GM21528 (cell line): ENCODE data around the gene CYP51A1.
"Not testable (repeated sequence)": the region's sequence is repeated elsewhere in the genome, so short reads cannot be mapped to it uniquely, and the experiment has no call there.

Experiments used
- ATAC-seq: cut with Tn5 transposase; IDR thresholded peaks from one replicate; pipeline ENCODE4 v1.9.1; 2021; ENCODE audit warnings: mild to moderate bottlenecking, moderate library complexity; ENCODE audit not compliant: unreplicated experiment, low FRiP score

CYP51A1 gene

GRCh38 chr7:92134271-92135051 is at the start of gene CYP51A1:
Gene CYP51A1, minus strand, starts transcription at chr7:92134477. Its CDS starts 113 bp downstream, at chr7:92134364.
- ATAC-seq = peak; percentile 89

GRCh38 chr7:92178928-92179924 is 44.9 kb upstream of the CYP51A1 start, which contains the start of gene LRRD1:
Gene LRRD1, minus strand, starts transcription at chr7:92179142. Its CDS starts 13,940 bp downstream, at chr7:92165202.
- ATAC-seq = peak; percentile 100

GRCh38 chr7:92177362-92177761 is 43.1 kb upstream of the CYP51A1 start:
- ATAC-seq = no peak

GRCh38 chr7:92169529-92169928 is 35.3 kb upstream of the CYP51A1 start:
- not testable (repeated sequence) for ATAC-seq

GRCh38 chr7:92161271-92161670 is 27.0 kb upstream of the CYP51A1 start:
- no peak for ATAC-seq

GRCh38 chr7:92158660-92159575 is 24.6 kb upstream of the CYP51A1 start:
- no peak for ATAC-seq

GRCh38 chr7:92156990-92157389 is 22.7 kb upstream of the CYP51A1 start:
- no peak for ATAC-seq

GRCh38 chr7:92155108-92155739 is 20.9 kb upstream of the CYP51A1 start:
- ATAC-seq = no peak

- no peak for ATAC-seq
Observed at GRCh38 chr7:92150450-92151017, 16.3 kb upstream of the CYP51A1 start.

- no peak for ATAC-seq
Observed at GRCh38 chr7:92149736-92150239, 15.5 kb upstream of the CYP51A1 start.

GRCh38 chr7:92143192-92143880 is 9.1 kb upstream of the CYP51A1 start:
- not testable (repeated sequence) for ATAC-seq

GRCh38 chr7:92142791-92143190 is 8.5 kb upstream of the CYP51A1 start:
- ATAC-seq = not testable (repeated sequence)

GRCh38 chr7:92141161-92141560 is 6.9 kb upstream of the CYP51A1 start:
- no peak for ATAC-seq

- ATAC-seq = no peak
Observed at GRCh38 chr7:92137557-92137956, 3.3 kb upstream of the CYP51A1 start.

- no peak for ATAC-seq
Observed at GRCh38 chr7:92135052-92135889, 994 bp upstream of the CYP51A1 start.

GRCh38 chr7:92133737-92134270 is 473 bp downstream of the CYP51A1 start:
- peak; percentile 42 for ATAC-seq

GRCh38 chr7:92133133-92133736 is 1.0 kb downstream of the CYP51A1 start:
- ATAC-seq = peak; percentile 21
